ENCODE results near the gene SPANXC.
"Not testable (repeated sequence)": the region's sequence is repeated elsewhere in the genome, so short reads cannot be mapped to it uniquely, and the experiment has no call there.

The SPANXC gene, protein sequence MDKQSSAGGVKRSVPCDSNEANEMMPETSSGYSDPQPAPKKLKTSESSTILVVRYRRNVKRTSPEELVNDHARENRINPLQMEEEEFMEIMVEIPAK

DNA sequence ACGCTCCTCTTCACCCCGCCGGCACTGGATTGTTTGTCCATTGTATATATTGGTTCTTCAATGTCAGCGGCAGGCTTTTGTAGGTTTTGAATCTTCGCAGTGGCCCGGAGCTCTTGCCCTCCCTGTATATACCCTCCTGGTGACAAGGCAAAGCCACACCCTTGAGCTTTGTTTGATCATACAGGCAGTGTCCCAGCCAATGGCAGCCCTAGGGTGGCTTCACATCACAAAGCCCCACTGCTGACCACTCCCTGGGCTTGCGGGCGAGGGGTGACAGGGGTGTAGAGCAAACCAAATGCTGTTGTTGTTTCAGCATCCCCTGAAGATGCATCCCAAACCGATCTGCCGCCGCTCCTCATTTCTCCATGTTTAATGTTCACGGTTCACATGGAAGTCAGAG, at the start of gene SPANXC:
SPANXC (minus strand) TSS at position 101 of the 400 bp plus-strand sequence; CDS start at position 41, 60 bp downstream.
- DNase-seq (ENCODE audit: low read depth, low spot score); POLR2A ChIA-PET; CTCF ChIA-PET: not testable (repeated sequence)

DNA sequence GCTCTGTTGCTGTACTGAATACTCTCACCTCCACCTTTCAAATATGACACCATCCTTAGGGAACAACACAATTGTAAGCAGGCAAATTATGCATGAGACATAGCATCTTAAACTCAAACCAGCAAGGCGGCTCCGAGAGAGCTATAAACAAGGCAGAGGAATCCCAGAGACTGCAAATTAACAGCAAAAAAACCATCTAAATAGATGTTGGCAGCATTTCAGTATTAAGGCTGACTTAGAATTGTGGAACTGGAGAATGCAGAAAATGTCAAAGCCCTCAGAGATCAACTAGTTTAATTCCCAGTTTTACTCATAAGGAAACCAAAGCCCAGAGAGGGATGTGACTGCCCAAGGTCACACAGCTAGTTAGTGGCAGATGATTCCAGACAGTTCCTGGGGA, 37.2 kb upstream of the SPANXC start:
- CTCF ChIA-PET: interaction anchor here (0.6 to 2.7 kb wide), 8 partner anchors 9 to 514 kb away, joined by 3 to 22 read pairs (median 6); no protein-coding TSS in a partner anchor
- TF ChIP-seq, protein P1, sequence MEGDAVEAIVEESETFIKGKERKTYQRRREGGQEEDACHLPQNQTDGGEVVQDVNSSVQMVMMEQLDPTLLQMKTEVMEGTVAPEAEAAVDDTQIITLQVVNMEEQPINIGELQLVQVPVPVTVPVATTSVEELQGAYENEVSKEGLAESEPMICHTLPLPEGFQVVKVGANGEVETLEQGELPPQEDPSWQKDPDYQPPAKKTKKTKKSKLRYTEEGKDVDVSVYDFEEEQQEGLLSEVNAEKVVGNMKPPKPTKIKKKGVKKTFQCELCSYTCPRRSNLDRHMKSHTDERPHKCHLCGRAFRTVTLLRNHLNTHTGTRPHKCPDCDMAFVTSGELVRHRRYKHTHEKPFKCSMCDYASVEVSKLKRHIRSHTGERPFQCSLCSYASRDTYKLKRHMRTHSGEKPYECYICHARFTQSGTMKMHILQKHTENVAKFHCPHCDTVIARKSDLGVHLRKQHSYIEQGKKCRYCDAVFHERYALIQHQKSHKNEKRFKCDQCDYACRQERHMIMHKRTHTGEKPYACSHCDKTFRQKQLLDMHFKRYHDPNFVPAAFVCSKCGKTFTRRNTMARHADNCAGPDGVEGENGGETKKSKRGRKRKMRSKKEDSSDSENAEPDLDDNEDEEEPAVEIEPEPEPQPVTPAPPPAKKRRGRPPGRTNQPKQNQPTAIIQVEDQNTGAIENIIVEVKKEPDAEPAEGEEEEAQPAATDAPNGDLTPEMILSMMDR (IDR thresholded peaks at IDR 0.05; ENCODE audit: insufficient read depth, low read length, missing control alignments): no peak
- no peak overlapping the region for H3K4me3 ChIP-seq (ENCODE audit: low read depth, low read length)
- no peak for DNase-seq (ENCODE audit: low read depth, low spot score)
- POLR2A ChIA-PET: no interaction called here

More for the DNA sequence above, at the start of gene SPANXC:
- not testable (repeated sequence) for H3K4me3 ChIP-seq (ENCODE audit: low read depth, low read length)

DNA sequence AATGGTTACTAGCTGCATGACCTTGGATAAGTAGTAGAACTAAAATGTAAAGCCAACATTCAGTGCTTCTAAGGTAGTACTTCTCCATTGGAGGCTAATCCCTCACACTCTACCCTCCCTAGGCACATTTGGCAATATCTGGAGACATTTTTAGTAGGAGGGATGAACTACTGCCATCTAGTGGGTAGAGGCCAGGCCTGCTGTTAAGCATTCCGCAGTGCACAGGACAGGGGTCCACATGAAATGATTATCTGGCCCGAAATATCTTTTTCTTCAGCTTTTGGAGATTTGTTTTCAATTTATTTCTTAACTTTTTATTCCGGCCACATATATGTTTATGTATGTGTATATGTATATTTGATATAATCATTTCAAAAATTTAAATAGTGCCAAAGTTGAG, 36.0 kb upstream of the SPANXC start:
- no peak for DNase-seq (ENCODE audit: low read depth, low spot score)
- POLR2A ChIA-PET: no interaction called here
- TF ChIP-seq, protein P1 (IDR thresholded peaks at IDR 0.05; ENCODE audit: insufficient read depth, low read length, missing control alignments): peak; percentile 38
- CTCF ChIA-PET: interaction anchor here (0.9 to 2.7 kb wide), 10 partner anchors 8 to 513 kb away, joined by 3 to 22 read pairs (median 4); no protein-coding TSS in a partner anchor
- H3K4me3 ChIP-seq (ENCODE audit: low read depth, low read length): no peak overlapping the region

DNA sequence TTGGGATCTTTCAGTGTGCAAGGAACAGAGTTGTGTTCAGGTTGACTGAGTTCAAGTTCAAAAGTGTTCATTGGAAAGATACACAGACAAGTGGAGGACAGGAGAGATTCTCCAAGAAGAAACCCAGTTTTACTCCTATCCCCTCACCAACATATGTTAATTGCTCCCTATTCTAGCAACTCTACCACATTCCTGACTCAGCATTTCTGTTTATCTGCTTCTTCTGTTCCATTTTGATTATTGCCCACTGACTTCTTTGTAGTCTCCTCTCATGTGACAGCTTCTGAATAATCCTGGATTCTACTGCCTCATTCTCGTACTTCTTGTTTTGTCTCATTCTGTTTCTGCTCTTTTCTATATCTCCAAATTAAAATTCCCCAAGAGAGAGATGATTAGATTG, 15.8 kb upstream of the SPANXC start:
- no peak for DNase-seq (ENCODE audit: low read depth, low spot score)
- ChIA-PET POLR2A (no interaction called here), CTCF (no interaction called here)
- no peak overlapping the region for H3K4me3 ChIP-seq (ENCODE audit: low read depth, low read length)
- TF ChIP-seq, protein P1 (IDR thresholded peaks at IDR 0.05; ENCODE audit: insufficient read depth, low read length, missing control alignments): no peak

DNA sequence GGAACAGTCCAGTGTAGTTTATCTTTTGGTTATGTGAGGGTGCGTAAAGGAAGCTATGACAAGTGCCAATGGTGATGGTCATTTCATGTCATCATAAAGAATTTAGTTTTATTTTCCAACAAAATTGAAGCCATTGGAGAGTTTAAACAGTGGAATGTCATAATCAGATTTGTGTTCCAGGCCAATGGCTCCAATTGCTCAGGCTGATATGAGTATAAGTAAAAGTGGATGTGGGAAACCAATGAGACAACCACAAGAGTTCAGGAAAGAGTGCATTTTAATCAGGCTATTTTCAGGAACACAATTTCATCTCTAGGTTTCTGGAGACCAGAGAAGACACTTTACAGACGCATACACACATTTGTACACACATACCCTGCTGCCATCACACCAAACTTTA, 20.7 kb downstream of the SPANXC start:
- CTCF ChIA-PET: no interaction called here
- no peak overlapping the region for H3K4me3 ChIP-seq (ENCODE audit: low read depth, low read length)
- TF ChIP-seq, protein P1 (IDR thresholded peaks at IDR 0.05; ENCODE audit: insufficient read depth, low read length, missing control alignments): no peak
- no peak for DNase-seq (ENCODE audit: low read depth, low spot score)
- POLR2A ChIA-PET: no interaction called here

DNA sequence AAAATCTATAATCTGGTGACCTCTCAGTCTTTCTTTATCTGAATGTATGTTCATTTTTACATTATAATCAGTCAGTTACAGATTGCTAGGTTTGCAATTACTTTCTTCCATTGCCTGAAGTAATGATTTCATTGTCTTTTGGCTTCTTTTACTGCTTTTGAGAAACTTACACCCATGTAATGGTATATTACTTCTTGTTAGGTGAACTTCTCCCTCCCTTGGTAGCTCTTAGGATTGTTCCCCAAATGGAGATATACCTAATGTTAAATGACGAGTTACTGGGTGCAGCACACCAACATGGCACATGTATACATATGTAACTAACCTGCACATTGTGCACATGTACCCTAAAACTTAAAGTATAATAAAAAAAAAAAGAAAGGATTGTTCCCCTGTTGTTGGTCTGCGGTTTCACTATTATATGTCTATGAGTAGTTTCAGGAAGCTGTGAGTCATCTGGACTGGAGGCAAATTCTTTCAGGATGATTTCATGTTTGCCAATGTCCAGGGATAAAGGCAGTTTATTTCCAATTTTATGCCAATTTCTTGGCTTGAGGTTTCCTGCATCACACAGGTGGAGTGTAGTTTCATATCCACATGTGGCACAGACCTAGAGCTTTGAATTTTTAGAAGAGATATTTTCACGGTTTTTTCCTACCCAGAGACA, 21.8 kb downstream of the SPANXC start:
- TF ChIP-seq, protein P1 (IDR thresholded peaks at IDR 0.05; ENCODE audit: insufficient read depth, low read length, missing control alignments): no peak
- peak; percentile 14 for DNase-seq (ENCODE audit: low read depth, low spot score)
- ChIA-PET POLR2A (interaction anchor here (0.8 kb wide), 1 partner anchor 44 kb away, joined by 3 read pairs; the partner anchor contains the start of gene LDOC1), CTCF (no interaction called here)
- H3K4me3 ChIP-seq (ENCODE audit: low read depth, low read length): no peak overlapping the region

DNA sequence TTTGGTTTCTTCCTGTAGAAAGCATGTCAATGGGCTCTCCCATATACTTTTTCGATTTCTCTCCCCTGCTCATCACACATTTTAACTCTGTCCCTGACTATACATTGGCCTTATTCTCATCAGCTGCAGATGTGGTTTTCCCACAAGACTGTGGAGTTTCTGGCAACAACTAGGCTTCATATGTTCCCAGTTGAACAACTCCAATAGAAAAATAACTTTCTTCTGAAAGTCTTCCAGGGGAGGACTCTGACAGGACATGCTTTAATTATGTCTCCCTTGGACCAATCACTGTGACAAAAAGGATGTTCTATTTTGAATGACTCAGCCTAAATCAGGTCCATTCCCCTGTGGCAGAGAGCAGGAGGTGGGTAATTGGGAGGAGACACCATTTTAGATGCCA, 28.1 kb downstream of the SPANXC start:
- CTCF ChIA-PET: no interaction called here
- DNase-seq (ENCODE audit: low read depth, low spot score): no peak
- H3K4me3 ChIP-seq (ENCODE audit: low read depth, low read length): no peak overlapping the region
- POLR2A ChIA-PET: no interaction called here
- TF ChIP-seq, protein P1 (IDR thresholded peaks at IDR 0.05; ENCODE audit: insufficient read depth, low read length, missing control alignments): no peak

Measured in AG04449 (cell line).